Activated CD4-positive, alpha-beta T cell treated with anti-CD3 and anti-CD28 coated beads, Interleukin-2, Interleukin-6, amounts not matched to agents 100 ng/mL and 50 ng/mL, durations not matched to agents 16 hours and 8 hours (primary cell): Measurements from ENCODE around the gene UGT8.

ENCODE experiments used
- DNase-seq: peaks from one replicate; pipeline ENCODE4 v3.0.0-alpha.2; 2020

UGT8 gene, protein sequence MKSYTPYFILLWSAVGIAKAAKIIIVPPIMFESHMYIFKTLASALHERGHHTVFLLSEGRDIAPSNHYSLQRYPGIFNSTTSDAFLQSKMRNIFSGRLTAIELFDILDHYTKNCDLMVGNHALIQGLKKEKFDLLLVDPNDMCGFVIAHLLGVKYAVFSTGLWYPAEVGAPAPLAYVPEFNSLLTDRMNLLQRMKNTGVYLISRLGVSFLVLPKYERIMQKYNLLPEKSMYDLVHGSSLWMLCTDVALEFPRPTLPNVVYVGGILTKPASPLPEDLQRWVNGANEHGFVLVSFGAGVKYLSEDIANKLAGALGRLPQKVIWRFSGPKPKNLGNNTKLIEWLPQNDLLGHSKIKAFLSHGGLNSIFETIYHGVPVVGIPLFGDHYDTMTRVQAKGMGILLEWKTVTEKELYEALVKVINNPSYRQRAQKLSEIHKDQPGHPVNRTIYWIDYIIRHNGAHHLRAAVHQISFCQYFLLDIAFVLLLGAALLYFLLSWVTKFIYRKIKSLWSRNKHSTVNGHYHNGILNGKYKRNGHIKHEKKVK

DNA sequence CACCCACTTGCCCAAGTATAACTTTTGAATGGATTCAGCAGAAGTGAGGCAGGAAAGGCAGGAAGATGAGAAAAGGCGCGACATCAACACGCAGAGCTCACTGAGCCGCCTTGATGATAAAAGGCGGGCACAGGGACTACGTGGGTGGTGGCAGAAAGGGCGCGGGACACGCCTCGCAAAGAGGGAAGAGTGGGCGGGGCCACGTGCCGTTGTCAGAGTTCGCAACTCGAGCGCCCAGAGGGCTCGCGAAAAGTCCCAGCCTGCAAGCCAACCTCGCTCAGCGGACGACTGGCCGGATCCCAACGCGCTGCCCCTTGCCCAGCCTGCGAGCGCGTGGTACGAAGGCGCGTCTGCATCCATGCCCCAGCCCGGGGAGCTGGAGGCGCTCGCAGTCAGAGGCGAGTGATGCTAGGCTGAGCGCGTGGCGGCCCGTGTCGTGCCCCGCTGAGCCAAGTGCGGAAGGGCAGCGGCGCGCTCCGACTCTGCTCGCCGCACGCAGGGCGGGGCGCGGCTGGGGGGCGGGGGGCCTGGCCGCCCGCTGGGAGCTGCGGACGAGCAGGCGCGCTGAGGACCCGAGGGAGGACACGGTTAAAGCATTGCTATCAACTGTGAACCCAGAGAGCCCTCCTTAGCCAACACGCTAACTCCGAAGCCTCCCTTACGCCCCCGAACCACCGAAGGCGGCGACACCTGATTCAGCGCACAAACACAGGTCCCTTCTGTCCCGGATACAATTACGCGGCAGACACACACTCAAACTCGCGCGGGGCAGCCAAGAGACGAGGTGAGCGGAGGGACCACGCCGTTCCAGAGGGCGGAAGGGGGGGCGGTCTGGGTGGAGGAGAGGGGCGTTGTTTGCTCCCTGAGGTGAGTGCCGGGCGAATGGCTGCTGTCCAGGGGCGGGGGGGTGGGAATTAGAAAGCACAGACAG lies at the start of gene UGT8:
Gene UGT8, plus strand, starts transcription at position 617 of the 931 bp plus-strand sequence. CDS start 24,074 bp downstream, outside the sequence.
- DNase-seq, result peak; percentile 45

DNA sequence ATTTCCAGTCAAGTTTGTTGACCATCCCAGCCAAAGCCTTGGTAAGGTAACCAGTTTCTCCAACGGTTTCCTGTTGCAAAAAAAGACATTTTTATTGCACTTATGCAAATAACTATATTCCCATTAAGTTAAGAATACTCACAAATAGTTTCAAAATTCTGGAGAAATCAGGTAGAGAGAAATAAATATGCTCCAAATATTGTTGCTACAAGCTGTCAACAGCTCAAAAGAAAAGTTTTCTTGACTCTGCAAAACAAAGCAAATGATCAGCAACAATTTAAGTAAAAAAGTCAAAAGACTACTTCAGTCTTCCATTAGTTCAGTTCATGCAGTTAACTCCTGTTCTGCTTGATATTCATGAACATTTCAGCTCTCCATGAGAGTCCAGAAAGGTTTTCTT lies 49.0 kb upstream of the UGT8 start:
- no peak for DNase-seq

- DNase-seq, result no peak
Observed at GRCh38 chr4:114558446-114559020, 40.1 kb upstream of the UGT8 start.

DNA sequence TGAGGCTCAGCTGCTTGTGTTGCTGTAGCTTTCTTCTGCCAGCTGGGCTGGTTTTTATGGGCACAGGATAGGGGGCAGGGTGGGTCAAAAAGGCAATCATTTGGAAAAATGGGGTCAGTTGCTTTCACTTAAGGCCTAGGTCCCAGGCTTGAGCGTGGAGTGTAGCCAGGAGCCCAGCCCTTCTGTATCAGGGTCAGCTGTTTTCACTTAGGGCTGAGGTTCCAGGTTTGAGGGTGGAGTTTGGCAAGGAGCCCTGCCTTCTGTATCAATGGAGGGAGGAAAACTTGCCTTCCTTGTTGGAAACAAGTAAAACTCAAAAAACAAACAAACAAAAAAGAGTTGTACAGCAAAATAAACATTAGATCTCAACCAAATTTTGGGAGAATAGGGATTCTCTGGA lies 37.0 kb upstream of the UGT8 start:
- DNase-seq, result no peak

- no peak for DNase-seq
Observed at GRCh38 chr4:114562176-114562904, 36.3 kb upstream of the UGT8 start.

GRCh38 chr4:114563536-114564315 lies 34.9 kb upstream of the UGT8 start:
- DNase-seq, result no peak

DNA sequence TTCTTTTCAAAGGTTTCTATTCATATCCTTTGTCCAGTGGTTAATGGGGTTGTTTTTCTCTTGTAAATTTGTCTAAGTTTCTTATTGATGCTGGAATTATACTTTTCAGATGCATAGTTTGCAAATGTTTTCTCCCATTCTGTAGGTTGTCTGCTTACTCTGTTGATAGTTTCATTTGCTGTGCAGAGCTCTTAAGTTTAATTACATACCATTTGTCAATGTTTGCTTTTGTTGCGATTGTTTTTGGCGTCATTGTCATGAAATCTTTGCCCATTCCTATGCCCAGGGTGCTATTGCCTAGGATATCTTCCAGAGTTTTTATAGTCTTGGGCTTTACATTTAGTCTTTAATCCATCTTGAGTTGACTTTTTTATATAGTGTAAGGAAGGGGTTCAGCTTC lies 21.2 kb upstream of the UGT8 start:
- no peak for DNase-seq

DNA sequence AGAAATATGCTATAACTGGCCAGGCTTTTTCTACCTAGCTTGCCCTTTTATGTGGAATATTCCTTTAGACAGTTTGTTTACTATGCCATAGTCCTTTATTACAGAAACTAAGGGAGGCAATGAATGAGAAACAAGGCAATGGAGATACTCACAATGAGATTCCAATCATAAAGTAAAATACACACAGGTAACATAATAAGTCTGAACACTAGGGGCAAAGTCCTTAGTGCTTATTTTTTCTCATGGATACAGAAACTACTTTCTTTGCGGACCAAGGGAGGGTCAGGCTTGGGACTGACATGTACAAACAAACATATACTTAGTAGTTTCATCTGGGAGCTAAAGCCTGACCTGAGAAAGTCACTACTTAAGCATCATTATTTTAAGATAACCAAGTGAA lies 16.0 kb upstream of the UGT8 start:
- no peak for DNase-seq

DNA sequence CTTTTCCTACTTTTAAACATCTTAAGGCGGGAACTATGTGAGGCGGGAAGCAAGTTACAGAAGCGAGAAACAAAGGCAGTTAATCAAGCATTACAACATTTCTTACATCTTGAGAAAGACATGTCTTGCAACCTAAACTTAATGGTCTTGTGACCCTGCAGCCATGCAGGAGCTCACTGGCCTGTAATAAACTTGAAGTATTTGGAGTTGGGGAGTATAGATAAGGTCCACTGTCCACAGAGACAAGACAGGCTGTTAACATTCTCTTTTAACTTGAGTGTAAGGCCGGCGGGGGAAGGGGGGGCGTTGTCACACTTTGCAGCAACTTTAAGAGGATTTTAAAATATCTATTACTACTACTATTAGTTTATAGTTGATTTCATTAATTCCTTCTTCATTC lies 10.3 kb upstream of the UGT8 start:
- no peak for DNase-seq

GRCh38 chr4:114590360-114590759 lies 8.2 kb upstream of the UGT8 start:
- peak; percentile 8 for DNase-seq

- no peak for DNase-seq
Observed at GRCh38 chr4:114593526-114593925, 5.1 kb upstream of the UGT8 start.

DNA sequence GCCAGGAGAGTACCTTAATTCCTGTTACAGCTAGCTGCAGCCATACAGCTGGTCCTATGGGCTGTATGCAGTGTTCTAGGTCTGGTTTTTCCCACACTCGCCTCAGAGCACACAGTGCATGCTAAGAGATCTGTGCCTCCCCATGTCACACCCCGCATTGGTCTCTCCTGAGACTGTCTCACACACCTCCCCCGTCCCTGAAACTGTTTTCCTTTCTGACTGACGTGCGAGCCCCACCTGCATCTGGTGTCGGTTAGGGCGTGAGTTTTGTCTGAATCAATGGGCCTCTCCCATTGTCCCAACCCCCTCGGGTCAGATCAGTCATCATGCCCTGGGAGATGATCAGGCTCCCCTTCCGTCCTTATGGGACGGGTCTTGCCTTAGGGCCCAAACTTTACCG lies 3.4 kb upstream of the UGT8 start:
- no peak for DNase-seq

GRCh38 chr4:114595921-114596320 lies 2.7 kb upstream of the UGT8 start:
- no peak for DNase-seq

GRCh38 chr4:114597410-114598115 lies 1.0 kb upstream of the UGT8 start:
- DNase-seq, result no peak

- DNase-seq, result no peak
Observed at GRCh38 chr4:114599231-114599902, 760 bp downstream of the UGT8 start.

DNA sequence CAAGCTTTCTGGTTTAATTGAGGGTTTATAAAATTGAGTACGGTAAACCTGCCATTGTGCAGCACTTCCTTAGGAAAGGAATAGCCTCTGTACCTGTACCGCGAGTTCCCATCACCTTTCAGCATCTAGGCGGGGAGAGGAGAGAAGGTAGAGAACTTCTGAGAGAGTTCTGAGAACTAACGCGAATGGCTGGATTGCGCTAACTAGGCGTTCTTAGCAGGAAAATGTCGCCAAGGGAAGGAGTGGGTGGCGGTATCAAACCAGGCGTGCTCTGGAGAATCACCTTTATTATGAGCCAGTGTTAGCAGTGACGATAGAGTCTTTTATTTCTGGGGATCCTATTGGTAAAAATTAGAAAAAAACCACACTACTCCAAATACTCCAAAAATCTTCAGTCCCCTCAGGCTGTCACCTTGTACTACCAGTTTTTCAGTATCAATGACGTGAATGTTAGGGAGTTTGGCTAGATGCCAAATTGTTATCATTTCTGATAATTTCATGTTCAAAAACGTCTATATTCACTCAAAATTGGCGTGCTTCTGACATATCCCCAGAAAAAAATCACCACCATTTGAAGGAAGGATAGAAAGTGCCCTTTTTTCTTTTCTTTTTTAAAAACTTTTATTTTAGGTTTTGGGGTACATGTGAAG lies 1.4 kb downstream of the UGT8 start:
- no peak for DNase-seq

DNA sequence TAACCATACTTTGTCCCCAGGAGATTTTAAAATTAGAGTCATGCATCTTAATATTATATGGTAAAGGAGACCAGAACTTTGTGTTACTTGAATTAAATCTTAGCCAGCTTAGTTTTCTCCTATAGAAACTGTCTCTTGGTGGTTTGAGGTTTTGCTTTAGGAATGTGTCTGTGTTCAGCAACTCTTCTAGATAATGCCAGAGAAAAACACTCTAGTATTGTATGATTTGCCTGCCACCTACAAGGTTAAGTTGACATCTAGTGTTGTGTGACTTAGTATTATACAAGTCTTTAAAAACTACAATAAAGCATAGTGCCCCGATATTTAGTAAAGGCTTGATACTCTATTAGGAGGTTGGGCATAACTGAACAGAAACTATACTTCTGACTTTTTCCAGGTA lies 2.1 kb downstream of the UGT8 start:
- DNase-seq, result no peak

DNA sequence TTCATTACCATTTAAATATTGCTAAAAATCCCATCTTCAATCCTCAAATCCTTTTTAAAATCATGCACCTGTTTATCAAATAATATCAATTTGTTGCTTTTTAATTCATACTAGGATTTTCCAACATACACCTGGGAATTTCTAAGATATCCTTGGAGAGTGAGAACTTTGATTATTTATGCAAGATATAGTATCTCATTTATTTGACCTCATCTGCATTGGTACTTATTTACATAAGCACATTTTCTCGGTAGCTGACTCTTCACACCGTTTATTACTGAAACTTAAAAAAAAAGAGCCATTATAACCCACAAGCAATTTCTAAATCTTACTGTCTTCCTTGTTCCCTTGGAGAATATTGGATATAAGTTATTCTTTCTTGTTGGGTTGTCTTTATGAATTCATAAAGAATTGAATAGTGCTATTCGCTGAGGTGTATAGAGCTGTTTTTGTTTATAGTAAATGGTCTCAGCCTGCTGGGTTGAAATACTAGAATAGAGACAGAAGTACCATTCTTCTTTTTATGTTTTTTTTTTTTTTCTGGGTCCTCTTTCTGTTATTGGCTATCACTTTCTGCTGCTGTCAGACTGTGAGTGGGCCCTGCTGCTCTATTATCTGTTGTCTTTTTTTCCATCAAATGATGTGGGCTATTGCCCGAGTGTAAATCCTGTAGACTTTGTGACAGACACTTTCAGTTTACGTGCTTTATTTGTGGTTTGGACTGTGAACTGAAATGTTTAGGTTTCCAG lies 2.9 kb downstream of the UGT8 start:
- DNase-seq, result no peak

- no peak for DNase-seq
Observed at GRCh38 chr4:114603497-114603896, 4.9 kb downstream of the UGT8 start.
